WTC11 (cell line): Measurements from ENCODE around the gene GPX5.

Source experiments
- KAT7 ChIP-seq: sonication (generic); formaldehyde crosslinking; IDR thresholded peaks from 2 replicates; pipeline ENCODE4 v1.8.1; 2023; ENCODE audit warnings: missing genetic modification reagents, mild to moderate bottlenecking, borderline replicate concordance
- TF ChIP-seq, protein P1 (sequence below): fragments of 200-600 bp; IDR thresholded peaks from 2 replicates; pipeline ENCODE4 v1.8.0; 2022; ENCODE audit warnings: antibody characterized with exemption

DNA sequence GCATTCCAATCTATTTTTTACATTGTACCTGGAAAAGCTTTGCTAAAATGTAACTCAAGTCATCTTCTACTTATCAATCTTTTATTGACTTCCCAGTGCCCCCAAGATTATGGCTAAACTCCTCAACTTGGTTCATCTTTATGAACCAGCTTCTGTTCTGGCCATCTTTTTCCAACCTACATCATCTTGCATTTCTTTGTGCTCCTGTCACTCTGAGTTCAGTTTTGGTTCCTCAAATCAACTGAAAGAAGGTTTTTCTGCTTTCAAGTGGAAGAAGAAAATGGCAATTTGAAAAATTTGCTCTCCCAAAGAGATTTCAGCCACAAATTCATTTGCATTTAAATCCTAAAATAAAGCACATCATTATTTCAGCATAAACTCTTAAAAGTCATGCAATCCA lies 41.8 kb downstream of the GPX5 start:
- no peak for TF ChIP-seq KAT7 (CRISPR knock-in tag)
- TF ChIP-seq, protein P1, sequence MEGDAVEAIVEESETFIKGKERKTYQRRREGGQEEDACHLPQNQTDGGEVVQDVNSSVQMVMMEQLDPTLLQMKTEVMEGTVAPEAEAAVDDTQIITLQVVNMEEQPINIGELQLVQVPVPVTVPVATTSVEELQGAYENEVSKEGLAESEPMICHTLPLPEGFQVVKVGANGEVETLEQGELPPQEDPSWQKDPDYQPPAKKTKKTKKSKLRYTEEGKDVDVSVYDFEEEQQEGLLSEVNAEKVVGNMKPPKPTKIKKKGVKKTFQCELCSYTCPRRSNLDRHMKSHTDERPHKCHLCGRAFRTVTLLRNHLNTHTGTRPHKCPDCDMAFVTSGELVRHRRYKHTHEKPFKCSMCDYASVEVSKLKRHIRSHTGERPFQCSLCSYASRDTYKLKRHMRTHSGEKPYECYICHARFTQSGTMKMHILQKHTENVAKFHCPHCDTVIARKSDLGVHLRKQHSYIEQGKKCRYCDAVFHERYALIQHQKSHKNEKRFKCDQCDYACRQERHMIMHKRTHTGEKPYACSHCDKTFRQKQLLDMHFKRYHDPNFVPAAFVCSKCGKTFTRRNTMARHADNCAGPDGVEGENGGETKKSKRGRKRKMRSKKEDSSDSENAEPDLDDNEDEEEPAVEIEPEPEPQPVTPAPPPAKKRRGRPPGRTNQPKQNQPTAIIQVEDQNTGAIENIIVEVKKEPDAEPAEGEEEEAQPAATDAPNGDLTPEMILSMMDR: no peak
